ENCODE measurements around the gene ARHGAP8.
"Not testable (repeated sequence)": the region's sequence is repeated elsewhere in the genome, so short reads cannot be mapped to it uniquely, and the experiment has no call there.

Gene ARHGAP8

DNA sequence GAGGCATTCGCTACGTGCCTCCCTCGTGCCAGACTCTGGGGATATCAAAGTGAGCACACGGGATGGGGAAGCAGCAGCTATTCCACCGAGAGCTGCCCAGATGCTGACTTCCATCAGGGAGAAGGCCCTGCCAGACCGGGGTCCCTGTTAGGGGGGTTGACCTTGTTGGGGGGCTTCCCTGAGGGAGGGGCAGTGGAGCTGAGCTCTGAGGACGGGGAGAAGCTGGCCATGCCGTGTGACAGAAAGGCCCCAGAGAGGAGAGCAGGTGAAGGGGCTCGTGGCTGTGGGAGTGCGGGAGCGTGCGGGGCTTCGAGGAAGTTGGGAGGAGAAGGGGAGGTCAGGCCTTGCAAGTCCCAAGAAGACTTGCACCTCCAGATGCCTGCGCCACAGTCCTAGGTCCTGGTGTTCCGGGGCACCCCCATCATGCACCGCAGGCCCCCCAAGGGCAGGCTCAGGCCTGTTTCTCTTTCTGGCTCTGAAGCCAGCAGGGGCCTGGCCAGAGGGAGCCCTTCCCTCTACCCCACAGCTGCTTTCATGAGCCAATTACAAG is 94.4 kb downstream of the ARHGAP8 start:
- no peak for TF ChIP-seq FOXP2 (optimal IDR thresholded peaks at IDR 0.05; ENCODE audit: control extremely low read depth, extremely low read length, insufficient read depth)
- TF ChIP-seq POLR2AphosphoS5 (IDR thresholded peaks at IDR 0.05; ENCODE audit: borderline replicate concordance, low read depth, low read length): no peak
- no peak for TF ChIP-seq EZH2 (IDR thresholded peaks at IDR 0.05)
- Histone ChIP-seq H3K27ac (no peak overlapping the region), H3K4me3 (no peak overlapping the region), H3K9me3 (ENCODE audit: low read depth, low read length) (no peaks in the 10 kb centered on the region), H3K9ac (ENCODE audit: insufficient read length) (no peak overlapping the region), H3K36me3 (ENCODE audit: insufficient read depth, low read length) (no peaks in the 10 kb centered on the region)
- no peak for DNase-seq (ENCODE audit: low read depth, low spot score)

DNA sequence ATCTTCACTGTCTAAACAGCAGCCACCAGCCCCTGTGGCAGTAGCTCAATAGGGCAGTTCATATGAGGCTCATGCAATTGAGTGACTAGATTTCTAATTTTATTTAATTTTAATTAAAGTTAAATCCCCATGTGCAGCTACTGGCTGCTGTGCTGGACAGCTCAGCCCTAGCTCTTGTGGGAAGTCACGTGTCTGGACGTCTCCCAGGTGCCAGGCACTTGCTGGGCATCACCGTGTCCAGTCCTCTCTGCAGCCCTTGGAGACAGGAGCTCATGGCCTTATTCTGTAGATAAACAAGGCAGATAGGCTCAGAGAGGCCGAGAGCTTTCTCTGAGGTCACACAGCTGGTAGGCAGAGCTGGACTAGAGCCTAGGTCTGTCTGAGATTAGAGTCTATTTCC is 95.0 kb downstream of the ARHGAP8 start:
- H3K27ac ChIP-seq: no peak overlapping the region
- H3K9me3 ChIP-seq (ENCODE audit: low read depth, low read length): no peaks in the 10 kb centered on the region
- H3K36me3 ChIP-seq (ENCODE audit: insufficient read depth, low read length): no peaks in the 10 kb centered on the region
- DNase-seq (ENCODE audit: low read depth, low spot score): no peak
- H3K9ac ChIP-seq (ENCODE audit: insufficient read length): no peak overlapping the region
- TF ChIP-seq FOXP2 (optimal IDR thresholded peaks at IDR 0.05; ENCODE audit: control extremely low read depth, extremely low read length, insufficient read depth): no peak
- no peak for TF ChIP-seq EZH2 (IDR thresholded peaks at IDR 0.05)
- TF ChIP-seq POLR2AphosphoS5 (IDR thresholded peaks at IDR 0.05; ENCODE audit: borderline replicate concordance, low read depth, low read length): no peak
- no peak overlapping the region for H3K4me3 ChIP-seq

DNA sequence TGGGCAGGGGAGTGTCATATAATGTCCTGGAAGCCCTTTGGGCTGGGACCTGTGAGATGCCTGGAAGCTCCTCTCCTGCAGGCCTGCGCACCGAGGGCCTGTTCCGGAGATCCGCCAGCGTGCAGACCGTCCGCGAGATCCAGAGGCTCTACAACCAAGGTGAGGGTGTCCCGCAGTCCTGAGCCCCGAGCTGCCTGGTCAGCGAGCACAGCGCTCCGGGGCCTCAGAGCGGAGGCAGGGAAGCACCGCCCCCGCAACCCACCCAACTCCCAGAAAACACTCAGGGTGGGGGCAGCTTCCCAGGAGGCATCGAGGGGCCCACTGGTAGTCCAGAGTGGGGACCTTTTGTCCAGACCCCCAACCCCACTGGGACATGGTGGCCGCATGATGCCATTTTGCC is 95.5 kb downstream of the ARHGAP8 start:
- H3K9ac ChIP-seq (ENCODE audit: insufficient read length): no peak overlapping the region
- TF ChIP-seq EZH2 (IDR thresholded peaks at IDR 0.05) (no peak), FOXP2 (optimal IDR thresholded peaks at IDR 0.05; ENCODE audit: control extremely low read depth, extremely low read length, insufficient read depth) (no peak), POLR2AphosphoS5 (IDR thresholded peaks at IDR 0.05; ENCODE audit: borderline replicate concordance, low read depth, low read length) (no peak)
- no peak overlapping the region for H3K4me3 ChIP-seq
- no peaks in the 10 kb centered on the region for H3K9me3 ChIP-seq (ENCODE audit: low read depth, low read length)
- H3K36me3 ChIP-seq (ENCODE audit: insufficient read depth, low read length): no peaks in the 10 kb centered on the region
- DNase-seq (ENCODE audit: low read depth, low spot score): no peak
- no peak overlapping the region for H3K27ac ChIP-seq

DNA sequence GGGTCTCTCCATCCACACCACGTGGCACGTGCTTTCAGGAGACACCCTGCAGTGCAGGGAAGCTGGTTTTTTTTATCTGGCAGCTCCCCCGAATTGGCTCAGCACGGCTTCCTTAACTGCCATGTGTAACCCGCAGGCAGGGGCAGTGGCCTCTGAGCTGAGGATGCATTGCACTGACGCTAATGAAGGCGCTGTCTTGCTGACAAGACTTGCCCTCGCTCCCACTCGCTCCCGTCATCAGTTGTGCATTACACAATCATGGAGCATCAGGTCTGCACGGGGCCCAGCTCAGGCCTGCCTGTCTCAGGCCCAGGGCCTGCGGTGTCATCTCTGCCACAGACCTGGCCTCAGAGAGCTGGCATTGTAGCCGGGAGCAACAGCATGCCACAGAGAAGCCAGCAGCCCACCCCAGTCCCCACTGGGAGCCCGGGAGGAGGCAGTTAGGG is 95.9 kb downstream of the ARHGAP8 start:
- no peak overlapping the region for H3K27ac ChIP-seq
- no peaks in the 10 kb centered on the region for H3K9me3 ChIP-seq (ENCODE audit: low read depth, low read length)
- no peak overlapping the region for H3K4me3 ChIP-seq
- TF ChIP-seq EZH2 (IDR thresholded peaks at IDR 0.05): no peak
- TF ChIP-seq POLR2AphosphoS5 (IDR thresholded peaks at IDR 0.05; ENCODE audit: borderline replicate concordance, low read depth, low read length): no peak
- TF ChIP-seq FOXP2 (optimal IDR thresholded peaks at IDR 0.05; ENCODE audit: control extremely low read depth, extremely low read length, insufficient read depth): no peak
- DNase-seq (ENCODE audit: low read depth, low spot score): no peak
- H3K9ac ChIP-seq (ENCODE audit: insufficient read length): no peak overlapping the region
- no peaks in the 10 kb centered on the region for H3K36me3 ChIP-seq (ENCODE audit: insufficient read depth, low read length)

DNA sequence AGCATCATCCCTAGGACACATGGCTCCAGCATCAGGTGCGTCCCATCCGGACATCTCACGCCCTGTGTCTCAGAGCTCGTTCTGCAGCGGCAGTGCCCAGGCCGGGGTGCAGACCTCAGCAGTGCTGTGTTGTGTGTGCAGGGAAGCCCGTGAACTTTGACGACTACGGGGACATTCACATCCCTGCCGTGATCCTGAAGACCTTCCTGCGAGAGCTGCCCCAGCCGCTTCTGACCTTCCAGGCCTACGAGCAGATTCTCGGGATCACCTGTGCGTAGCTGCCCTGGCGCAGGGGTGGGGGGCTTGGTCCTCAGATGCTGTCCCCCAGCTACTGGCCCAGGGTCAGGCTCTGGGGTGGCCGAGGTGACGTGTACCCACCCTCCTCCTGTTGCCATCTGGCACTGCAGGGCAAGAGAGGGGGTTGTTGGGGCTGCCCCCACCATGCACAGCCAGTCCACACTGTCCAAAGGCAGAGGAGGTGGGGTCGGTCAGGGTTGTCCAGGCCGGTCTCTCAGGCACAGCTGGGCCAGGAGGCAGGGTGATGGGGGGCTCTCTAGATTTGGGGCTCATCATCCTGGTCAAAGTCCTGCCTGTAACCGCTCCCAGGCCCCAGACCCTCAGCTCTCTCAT is 96.5 kb downstream of the ARHGAP8 start:
- Histone ChIP-seq H3K9ac (ENCODE audit: insufficient read length) (no peak overlapping the region), H3K27ac (no peak overlapping the region), H3K4me3 (no peak overlapping the region), H3K36me3 (ENCODE audit: insufficient read depth, low read length) (no peaks in the 10 kb centered on the region), H3K9me3 (ENCODE audit: low read depth, low read length) (no peaks in the 10 kb centered on the region)
- TF ChIP-seq POLR2AphosphoS5 (IDR thresholded peaks at IDR 0.05; ENCODE audit: borderline replicate concordance, low read depth, low read length): no peak
- no peak for TF ChIP-seq EZH2 (IDR thresholded peaks at IDR 0.05)
- no peak for TF ChIP-seq FOXP2 (optimal IDR thresholded peaks at IDR 0.05; ENCODE audit: control extremely low read depth, extremely low read length, insufficient read depth)
- no peak for DNase-seq (ENCODE audit: low read depth, low spot score)

DNA sequence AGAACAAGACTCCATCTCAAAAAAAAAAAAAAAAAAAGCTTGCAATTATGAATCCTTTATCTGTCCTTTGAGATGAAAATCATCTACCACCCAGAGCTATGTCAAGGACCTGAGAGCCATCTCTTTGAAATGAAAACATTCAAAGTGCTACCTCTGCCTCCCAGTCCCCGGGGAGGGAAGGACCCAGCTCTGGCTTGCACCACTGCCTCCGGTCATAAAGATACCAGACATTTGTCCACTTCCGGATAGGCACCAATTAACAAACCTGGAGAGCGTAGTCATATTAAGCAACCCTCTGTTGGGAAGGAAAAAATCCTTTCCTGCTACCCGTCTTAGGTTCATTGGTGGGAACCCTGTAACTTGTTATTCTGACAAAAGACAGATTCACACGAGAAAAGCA is 98.6 kb downstream of the ARHGAP8 start:
- TF ChIP-seq EZH2 (IDR thresholded peaks at IDR 0.05) (no peak), FOXP2 (optimal IDR thresholded peaks at IDR 0.05; ENCODE audit: control extremely low read depth, extremely low read length, insufficient read depth) (no peak), POLR2AphosphoS5 (IDR thresholded peaks at IDR 0.05; ENCODE audit: borderline replicate concordance, low read depth, low read length) (no peak)
- no peaks in the 10 kb centered on the region for H3K9me3 ChIP-seq (ENCODE audit: low read depth, low read length)
- no peak overlapping the region for H3K4me3 ChIP-seq
- no peak for DNase-seq (ENCODE audit: low read depth, low spot score)
- no peak overlapping the region for H3K27ac ChIP-seq
- H3K9ac ChIP-seq (ENCODE audit: insufficient read length): no peak overlapping the region
- H3K36me3 ChIP-seq (ENCODE audit: insufficient read depth, low read length): no peaks in the 10 kb centered on the region

DNA sequence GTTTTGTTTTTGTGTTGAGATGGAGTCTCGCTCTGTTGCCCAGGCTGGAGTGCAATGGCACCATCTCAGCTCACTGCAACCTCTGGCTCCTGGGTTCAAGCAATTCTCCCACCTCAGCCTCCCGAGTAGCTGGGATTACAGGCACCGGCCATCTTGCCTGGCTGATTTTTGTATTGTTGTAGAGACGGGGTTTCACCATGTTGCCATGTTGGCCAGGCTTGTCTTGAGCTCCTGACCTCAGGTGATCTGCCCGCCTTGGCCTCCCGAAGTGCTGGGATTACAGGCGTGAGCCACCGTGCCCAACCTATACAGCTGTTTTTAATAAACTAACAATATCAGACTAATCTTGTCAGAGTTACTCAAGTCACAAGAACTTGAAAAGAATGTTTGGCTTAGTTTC is 102.3 kb downstream of the ARHGAP8 start:
- not testable (repeated sequence) for H3K27ac ChIP-seq; H3K36me3 ChIP-seq (ENCODE audit: insufficient read depth, low read length); H3K4me3 ChIP-seq; H3K9ac ChIP-seq (ENCODE audit: insufficient read length); H3K9me3 ChIP-seq (ENCODE audit: low read depth, low read length); DNase-seq (ENCODE audit: low read depth, low spot score)

DNA sequence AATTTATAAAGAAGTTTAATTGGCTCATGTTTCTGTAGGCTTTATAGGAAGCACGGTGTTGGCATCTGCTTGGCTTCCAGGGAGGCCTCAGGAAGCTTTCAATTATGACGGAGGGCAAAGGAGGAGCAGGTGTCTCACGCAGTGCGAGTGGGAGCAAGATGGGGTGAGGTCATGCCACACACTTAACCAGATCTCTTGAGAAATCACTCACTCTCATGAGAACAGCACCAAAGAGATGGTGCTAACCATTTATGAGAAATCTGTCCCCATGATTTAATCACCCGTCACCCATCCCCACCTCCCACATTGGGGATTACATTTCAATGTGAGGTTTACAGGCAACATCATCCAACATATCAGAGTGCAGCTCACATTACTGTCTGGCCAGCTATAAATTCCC is 103.5 kb downstream of the ARHGAP8 start:
- H3K27ac ChIP-seq: no peak overlapping the region
- no peaks in the 10 kb centered on the region for H3K9me3 ChIP-seq (ENCODE audit: low read depth, low read length)
- no peaks in the 10 kb centered on the region for H3K36me3 ChIP-seq (ENCODE audit: insufficient read depth, low read length)
- DNase-seq (ENCODE audit: low read depth, low spot score): no peak
- TF ChIP-seq FOXP2 (optimal IDR thresholded peaks at IDR 0.05; ENCODE audit: control extremely low read depth, extremely low read length, insufficient read depth) (no peak), EZH2 (IDR thresholded peaks at IDR 0.05) (no peak), POLR2AphosphoS5 (IDR thresholded peaks at IDR 0.05; ENCODE audit: borderline replicate concordance, low read depth, low read length) (no peak)
- H3K4me3 ChIP-seq: no peak overlapping the region
- no peak overlapping the region for H3K9ac ChIP-seq (ENCODE audit: insufficient read length)

DNA sequence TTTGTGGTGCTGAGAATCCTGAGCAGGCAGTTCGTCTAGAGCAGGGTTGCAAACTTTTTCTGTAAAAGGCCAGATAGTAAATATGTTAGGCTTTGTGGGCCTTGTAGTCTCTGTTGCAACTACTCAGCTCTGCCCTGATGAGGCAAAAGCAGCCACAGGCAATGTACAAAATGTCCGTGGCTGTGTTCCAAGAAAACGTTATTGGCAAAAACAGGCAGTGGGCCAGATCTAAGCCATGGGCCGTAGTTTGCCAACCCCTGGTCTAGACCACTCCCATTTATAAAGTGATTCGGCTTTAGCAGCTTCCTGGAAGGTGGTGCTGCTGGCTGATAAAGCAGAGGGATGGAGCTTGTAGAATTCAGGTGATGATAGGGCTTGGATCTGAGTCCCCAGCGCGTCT is 106.4 kb downstream of the ARHGAP8 start:
- H3K9ac ChIP-seq (ENCODE audit: insufficient read length); H3K4me3 ChIP-seq; H3K9me3 ChIP-seq (ENCODE audit: low read depth, low read length); H3K27ac ChIP-seq; H3K36me3 ChIP-seq (ENCODE audit: insufficient read depth, low read length); DNase-seq (ENCODE audit: low read depth, low spot score): not testable (repeated sequence)

All from SK-N-MC (cell line).